HEK293 (cell line): ENCODE results near the gene CHST9.

Source experiments
- CTCF ChIP-seq: fragments of 450-650 bp; formaldehyde crosslinking; IDR thresholded peaks from 2 replicates; pipeline ENCODE4 v1.5.1; 2016; ENCODE audit warnings: missing biosample characterization, missing genetic modification characterization
- KLF1 ChIP-seq: fragments of 450-650 bp; formaldehyde crosslinking; IDR thresholded peaks from 2 replicates; pipeline ENCODE4 v1.5.1; 2016; ENCODE audit warnings: missing biosample characterization, missing genetic modification characterization
- ZBTB1 ChIP-seq: fragments of 450-650 bp; formaldehyde crosslinking; IDR thresholded peaks from 2 replicates; pipeline ENCODE4 v1.5.1; 2016; ENCODE audit warnings: missing biosample characterization, missing genetic modification characterization
- ZNF138 ChIP-seq: fragments of 450-650 bp; formaldehyde crosslinking; IDR thresholded peaks from 2 replicates; pipeline ENCODE4 v1.5.1; 2016; ENCODE audit warnings: missing biosample characterization, missing genetic modification characterization, borderline replicate concordance
- ZNF274 ChIP-seq, 2 experiments: fragments of 200-500 bp in 1 of 2; fragments of 450-650 bp in 1 of 2; sonication (Bioruptor generic) in 1 of 2; formaldehyde crosslinking in 1 of 2; IDR thresholded peaks; 2 replicates each; pipeline versions ENCODE4 v1.5.1 to v1.6.1; 2014 to 2016; ENCODE audit warnings: borderline replicate concordance in 1 of 2, inconsistent platforms in 1 of 2, low read length in 1 of 2, missing biosample characterization in 1 of 2, missing genetic modification characterization in 1 of 2
- ZNF398 ChIP-seq: fragments of 450-650 bp; formaldehyde crosslinking; IDR thresholded peaks from 2 replicates; pipeline ENCODE4 v1.5.1; 2017; ENCODE audit warnings: missing biosample characterization, missing genetic modification characterization
- ZNF707 ChIP-seq: fragments of 450-650 bp; formaldehyde crosslinking; IDR thresholded peaks from 2 replicates; pipeline ENCODE4 v1.5.1; 2016; ENCODE audit warnings: missing biosample characterization, missing genetic modification characterization
- ZNF776 ChIP-seq: fragments of 450-650 bp; formaldehyde crosslinking; IDR thresholded peaks from 2 replicates; pipeline ENCODE4 v1.5.0; 2017; ENCODE audit warnings: missing biosample characterization, missing genetic modification characterization, borderline replicate concordance
- TF ChIP-seq, protein P1 (sequence below): fragments of 450-650 bp; IDR thresholded peaks from 2 replicates; pipeline ENCODE4 v1.5.1; 2018; ENCODE audit warnings: missing biosample characterization, mild to moderate bottlenecking, missing genetic modification characterization
- TF ChIP-seq, protein P2 (sequence below): fragments of 450-650 bp; formaldehyde crosslinking; IDR thresholded peaks from 2 replicates; pipeline ENCODE4 v1.5.1; 2016; ENCODE audit warnings: missing biosample characterization, missing genetic modification characterization
- TF ChIP-seq, protein P3 (sequence below): fragments of 450-650 bp; formaldehyde crosslinking; IDR thresholded peaks from 2 replicates; pipeline ENCODE4 v1.5.1; 2017; ENCODE audit warnings: missing biosample characterization, missing genetic modification characterization

DNA sequence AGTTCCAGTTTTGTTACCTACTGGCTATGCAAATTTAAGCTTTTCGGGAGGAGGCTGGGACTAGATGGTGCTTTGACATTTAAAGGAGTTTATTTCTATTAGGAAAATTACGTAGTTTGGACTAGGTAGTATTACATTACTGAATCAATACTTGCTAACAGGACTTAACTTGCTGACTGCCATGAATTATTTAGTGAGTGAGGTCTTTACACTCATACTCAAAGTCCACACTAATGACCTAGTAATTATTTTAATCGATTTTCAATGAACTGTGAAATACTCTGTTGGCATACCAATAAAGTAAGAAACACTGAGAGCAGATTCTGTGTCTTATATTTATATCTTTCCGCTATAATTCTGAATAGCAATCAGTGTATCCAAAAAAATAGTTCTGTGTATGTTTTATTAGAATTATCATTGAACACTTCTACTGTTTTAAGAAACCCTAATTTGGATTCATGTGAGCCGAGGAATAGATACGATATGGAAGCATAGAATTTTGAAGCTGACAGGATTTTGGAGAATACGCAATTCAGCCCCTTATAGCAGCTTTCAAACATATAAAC is 55.0 kb downstream of the CHST9 start:
- TF ChIP-seq, protein P1, sequence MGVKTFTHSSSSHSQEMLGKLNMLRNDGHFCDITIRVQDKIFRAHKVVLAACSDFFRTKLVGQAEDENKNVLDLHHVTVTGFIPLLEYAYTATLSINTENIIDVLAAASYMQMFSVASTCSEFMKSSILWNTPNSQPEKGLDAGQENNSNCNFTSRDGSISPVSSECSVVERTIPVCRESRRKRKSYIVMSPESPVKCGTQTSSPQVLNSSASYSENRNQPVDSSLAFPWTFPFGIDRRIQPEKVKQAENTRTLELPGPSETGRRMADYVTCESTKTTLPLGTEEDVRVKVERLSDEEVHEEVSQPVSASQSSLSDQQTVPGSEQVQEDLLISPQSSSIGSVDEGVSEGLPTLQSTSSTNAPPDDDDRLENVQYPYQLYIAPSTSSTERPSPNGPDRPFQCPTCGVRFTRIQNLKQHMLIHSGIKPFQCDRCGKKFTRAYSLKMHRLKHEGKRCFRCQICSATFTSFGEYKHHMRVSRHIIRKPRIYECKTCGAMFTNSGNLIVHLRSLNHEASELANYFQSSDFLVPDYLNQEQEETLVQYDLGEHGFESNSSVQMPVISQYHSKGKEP (tag by site-specific recombination) = no peak
- TF ChIP-seq ZNF707 (tag by site-specific recombination) (no peak), ZNF274 (IDR thresholded peaks at IDR 0.05; ENCODE audit: low read length) (no peak), ZNF274 (tag by site-specific recombination; IDR thresholded peaks at IDR 0.05; ENCODE audit: borderline replicate concordance) (no peak), CTCF (tag by site-specific recombination) (no peak), ZNF398 (tag by site-specific recombination) (no peak), ZNF776 (tag by site-specific recombination) (no peak), KLF1 (tag by site-specific recombination) (no peak), ZBTB1 (tag by site-specific recombination) (no peak), ZNF138 (tag by site-specific recombination) (no peak)
- TF ChIP-seq, protein P2, sequence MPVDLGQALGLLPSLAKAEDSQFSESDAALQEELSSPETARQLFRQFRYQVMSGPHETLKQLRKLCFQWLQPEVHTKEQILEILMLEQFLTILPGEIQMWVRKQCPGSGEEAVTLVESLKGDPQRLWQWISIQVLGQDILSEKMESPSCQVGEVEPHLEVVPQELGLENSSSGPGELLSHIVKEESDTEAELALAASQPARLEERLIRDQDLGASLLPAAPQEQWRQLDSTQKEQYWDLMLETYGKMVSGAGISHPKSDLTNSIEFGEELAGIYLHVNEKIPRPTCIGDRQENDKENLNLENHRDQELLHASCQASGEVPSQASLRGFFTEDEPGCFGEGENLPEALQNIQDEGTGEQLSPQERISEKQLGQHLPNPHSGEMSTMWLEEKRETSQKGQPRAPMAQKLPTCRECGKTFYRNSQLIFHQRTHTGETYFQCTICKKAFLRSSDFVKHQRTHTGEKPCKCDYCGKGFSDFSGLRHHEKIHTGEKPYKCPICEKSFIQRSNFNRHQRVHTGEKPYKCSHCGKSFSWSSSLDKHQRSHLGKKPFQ (tag by site-specific recombination) = no peak
- TF ChIP-seq, protein P3, sequence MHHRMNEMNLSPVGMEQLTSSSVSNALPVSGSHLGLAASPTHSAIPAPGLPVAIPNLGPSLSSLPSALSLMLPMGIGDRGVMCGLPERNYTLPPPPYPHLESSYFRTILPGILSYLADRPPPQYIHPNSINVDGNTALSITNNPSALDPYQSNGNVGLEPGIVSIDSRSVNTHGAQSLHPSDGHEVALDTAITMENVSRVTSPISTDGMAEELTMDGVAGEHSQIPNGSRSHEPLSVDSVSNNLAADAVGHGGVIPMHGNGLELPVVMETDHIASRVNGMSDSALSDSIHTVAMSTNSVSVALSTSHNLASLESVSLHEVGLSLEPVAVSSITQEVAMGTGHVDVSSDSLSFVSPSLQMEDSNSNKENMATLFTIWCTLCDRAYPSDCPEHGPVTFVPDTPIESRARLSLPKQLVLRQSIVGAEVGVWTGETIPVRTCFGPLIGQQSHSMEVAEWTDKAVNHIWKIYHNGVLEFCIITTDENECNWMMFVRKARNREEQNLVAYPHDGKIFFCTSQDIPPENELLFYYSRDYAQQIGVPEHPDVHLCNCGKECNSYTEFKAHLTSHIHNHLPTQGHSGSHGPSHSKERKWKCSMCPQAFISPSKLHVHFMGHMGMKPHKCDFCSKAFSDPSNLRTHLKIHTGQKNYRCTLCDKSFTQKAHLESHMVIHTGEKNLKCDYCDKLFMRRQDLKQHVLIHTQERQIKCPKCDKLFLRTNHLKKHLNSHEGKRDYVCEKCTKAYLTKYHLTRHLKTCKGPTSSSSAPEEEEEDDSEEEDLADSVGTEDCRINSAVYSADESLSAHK = no peak
